ENCODE results near the gene CD300LG. TPM values are rescaled to one million over a fixed set of nuclear protein-coding genes. Genes with fewer than 3 reads are reported as not detected.

CD300LG gene
- total RNA-seq, 1 donor from 2014 or later: not detected

DNA sequence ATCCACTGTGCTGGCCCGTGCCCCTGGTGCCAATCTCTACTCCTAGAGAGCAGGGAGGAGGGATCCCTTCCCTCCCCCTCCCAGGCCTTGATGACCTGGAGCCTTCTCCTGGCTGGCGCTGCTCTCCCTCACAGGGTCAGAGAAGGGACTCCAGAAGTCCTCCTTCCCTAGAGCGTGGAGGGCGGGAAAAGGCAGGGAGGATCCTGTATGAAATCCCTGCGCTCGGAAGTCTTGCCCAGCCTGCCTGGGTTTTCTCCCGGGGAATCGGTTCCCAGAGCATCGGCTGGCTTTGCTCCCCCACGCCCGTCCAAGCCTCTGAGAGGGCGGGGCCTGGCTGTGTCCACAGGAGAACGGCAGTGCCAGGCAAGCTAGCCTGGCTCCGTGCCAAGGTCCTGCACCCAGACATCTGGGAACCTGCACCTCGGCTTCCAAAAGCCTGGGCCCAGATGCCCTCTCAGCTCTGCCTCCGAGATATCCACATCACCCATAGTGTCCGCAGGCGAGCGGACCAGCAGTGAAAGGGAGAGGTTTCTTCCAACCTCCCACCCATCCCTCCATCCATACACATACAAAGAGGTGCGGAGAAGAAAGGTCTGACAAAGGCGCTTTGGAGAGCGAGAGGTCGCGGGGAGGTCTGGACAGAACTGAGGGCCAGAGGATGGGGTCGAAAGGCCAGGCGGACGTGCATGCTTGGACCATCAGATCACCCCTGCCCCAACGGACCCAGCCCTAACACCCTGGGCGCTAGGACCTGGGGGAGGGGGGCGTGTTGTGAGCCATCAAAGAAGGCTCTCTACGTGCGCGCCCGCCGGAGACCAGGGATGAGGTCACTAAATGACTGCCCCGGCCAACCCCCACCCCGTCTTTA is 59.2 kb downstream of the CD300LG start:
- peak; percentile 68 for DNase-seq (ENCODE audit: low read depth)

DNA sequence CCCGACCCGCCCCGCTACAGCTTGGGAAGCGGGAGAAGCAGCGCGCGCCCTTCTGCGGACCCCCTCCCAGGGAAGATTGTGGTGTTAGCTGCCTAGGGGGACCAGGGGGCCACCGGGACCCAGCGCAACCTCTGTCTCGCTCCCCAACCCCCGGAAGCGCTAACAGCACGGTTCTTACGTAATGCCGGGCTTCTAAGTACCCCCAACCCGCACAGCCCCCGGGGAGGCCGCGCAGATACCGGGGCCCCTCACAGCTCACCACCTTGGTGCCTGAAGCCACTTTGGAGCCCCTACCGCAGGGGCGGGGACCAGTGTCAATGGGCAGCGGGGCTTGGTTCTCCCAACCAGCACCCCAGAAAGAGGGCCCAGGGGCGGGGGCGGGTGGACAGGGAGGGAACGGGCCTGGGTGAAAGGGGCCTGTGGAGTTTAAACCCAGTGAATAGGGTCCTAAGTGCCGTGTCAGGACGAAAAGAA is 60.0 kb downstream of the CD300LG start:
- DNase-seq (ENCODE audit: low read depth): no peak

- peak; percentile 67 for DNase-seq (ENCODE audit: low read depth)
Observed at GRCh38 chr17:43907425-43907981, 60.5 kb downstream of the CD300LG start, which contains the start of gene MPP2. MPP2 (minus strand) TSS chr17:43907536; CDS start chr17:43904460, 3,076 bp downstream.

GRCh38 chr17:43907998-43908721 is 61.2 kb downstream of the CD300LG start:
- peak; percentile 71 for DNase-seq (ENCODE audit: low read depth)

DNA sequence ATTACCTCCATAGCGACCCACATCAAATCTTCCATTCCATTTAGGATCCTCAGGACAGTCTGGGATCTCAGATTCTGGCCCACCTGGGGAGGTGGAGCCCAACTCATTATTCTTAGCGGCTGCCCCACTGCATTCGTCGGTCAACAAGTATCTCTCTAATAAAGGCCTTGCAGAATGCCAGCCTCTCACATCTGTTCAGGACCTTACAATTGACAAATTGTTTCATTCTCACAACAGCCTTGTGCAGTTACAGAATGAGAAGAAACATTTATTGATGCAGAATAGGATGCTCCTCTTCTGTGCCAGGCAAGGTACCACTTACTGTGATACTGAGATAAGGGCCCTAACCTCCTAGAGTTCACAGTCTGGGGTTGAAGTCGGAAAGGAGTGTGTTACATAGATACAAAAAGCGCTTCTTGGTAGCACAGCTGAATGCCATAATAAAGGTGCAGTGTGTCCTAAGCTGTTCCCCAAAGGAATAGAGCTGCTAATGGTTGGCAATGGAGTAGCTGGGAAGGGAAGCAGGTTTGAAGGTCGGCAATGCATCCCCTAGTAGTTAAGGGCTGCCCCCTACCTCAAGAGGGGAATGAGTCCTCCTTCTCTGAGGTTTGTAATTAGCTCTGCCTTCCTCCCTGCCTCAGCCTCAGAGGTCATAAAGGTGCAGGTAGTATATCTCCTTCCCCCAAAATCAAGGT is 62.7 kb downstream of the CD300LG start:
- no peak for DNase-seq (ENCODE audit: low read depth)

DNA sequence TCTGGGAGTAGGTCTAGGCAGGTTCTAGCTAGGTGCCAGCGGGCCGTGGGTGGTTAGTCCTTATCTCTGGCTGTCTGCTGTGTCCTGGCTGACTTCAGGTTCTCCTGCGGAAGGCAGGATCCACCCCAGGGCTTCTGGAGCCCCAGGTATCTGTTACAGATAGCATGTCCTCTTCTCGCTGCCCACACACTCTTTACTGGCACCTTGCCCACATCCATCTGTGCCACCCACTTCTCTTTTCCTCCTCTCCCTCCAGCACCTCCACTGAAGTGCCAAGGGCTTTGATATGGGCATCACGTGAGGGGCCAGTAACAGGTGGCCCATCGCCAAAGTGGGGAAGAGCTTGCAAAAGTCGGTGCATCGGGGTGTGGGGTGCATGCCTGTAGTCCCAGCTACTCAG is 64.9 kb downstream of the CD300LG start:
- no peak for DNase-seq (ENCODE audit: low read depth)

- DNase-seq (ENCODE audit: low read depth): no peak
Observed at GRCh38 chr17:43912635-43913304, 65.8 kb downstream of the CD300LG start.

Other genes with a start within 250 kb of the CD300LG start
- gene MEOX1, start 185.3 kb upstream of the CD300LG start, total RNA-seq: 0.19 and 0.47 TPM in 2 replicates
- not detected in 2 replicates for gene SOST, start 88.4 kb upstream of the CD300LG start, total RNA-seq
- 103 and 104 TPM in 2 replicates for gene DUSP3, start 68.2 kb upstream of the CD300LG start, total RNA-seq
- not detected in 2 replicates for gene CFAP97D1, start 66.7 kb upstream of the CD300LG start, total RNA-seq
- gene MPP3, start 14.0 kb upstream of the CD300LG start, total RNA-seq: 5.4 and 5.5 TPM in 2 replicates
- gene MPP2, start 60.4 kb downstream of the CD300LG start, total RNA-seq: 0.96 and 2.3 TPM in 2 replicates
- not detected in 2 replicates for gene PPY, start 95.3 kb downstream of the CD300LG start, total RNA-seq
- 0.19 TPM in 1 of 2 replicates, not detected in the other for gene PYY, start 106.8 kb downstream of the CD300LG start, total RNA-seq
- 0.10 and 0.40 TPM in 2 replicates for gene NAGS, start 157.4 kb downstream of the CD300LG start, total RNA-seq
- 36.8 and 40.6 TPM in 2 replicates for gene TMEM101, start 167.8 kb downstream of the CD300LG start, total RNA-seq
- 34.1 and 40.2 TPM in 2 replicates for gene LSM12, start 219.5 kb downstream of the CD300LG start, total RNA-seq
- gene G6PC3, start 223.6 kb downstream of the CD300LG start, total RNA-seq: 39.5 and 44.6 TPM in 2 replicates

Data from myocyte (in vitro differentiated cells).